ENCODE measurements around the gene KIDINS220.

DNA sequence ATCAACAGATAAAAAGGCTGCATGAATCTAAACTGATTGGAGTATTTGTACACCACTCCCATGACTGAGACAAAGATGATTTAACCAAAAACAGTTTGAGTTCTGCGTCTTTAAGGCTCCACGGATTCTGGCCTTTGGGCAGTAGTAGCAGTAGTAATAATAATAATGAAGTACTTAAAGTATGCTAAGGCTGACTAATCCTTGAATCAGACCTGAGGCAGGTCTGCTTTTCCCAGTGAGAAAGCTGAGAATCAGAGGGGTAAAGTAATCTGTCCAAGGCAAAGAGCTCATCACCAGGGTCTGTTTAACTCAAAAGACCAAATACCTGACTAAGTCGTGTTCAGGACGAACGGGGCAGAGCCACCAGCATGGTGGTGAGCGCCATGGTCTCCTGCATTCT is 94.2 kb downstream of the KIDINS220 start:
- TF ChIP-seq, protein P1, sequence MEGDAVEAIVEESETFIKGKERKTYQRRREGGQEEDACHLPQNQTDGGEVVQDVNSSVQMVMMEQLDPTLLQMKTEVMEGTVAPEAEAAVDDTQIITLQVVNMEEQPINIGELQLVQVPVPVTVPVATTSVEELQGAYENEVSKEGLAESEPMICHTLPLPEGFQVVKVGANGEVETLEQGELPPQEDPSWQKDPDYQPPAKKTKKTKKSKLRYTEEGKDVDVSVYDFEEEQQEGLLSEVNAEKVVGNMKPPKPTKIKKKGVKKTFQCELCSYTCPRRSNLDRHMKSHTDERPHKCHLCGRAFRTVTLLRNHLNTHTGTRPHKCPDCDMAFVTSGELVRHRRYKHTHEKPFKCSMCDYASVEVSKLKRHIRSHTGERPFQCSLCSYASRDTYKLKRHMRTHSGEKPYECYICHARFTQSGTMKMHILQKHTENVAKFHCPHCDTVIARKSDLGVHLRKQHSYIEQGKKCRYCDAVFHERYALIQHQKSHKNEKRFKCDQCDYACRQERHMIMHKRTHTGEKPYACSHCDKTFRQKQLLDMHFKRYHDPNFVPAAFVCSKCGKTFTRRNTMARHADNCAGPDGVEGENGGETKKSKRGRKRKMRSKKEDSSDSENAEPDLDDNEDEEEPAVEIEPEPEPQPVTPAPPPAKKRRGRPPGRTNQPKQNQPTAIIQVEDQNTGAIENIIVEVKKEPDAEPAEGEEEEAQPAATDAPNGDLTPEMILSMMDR (IDR thresholded peaks at IDR 0.05 in 2 of 3, conservative IDR thresholded peaks at IDR 0.05 in 1 of 3; ENCODE audit: borderline replicate concordance in 1 of 3, insufficient read depth in 1 of 3, low read depth in 2 of 3, low read length in 2 of 3), result no peak
- TF ChIP-seq POLR2A (IDR thresholded peaks at IDR 0.05; ENCODE audit: borderline replicate concordance, extremely low read depth, insufficient read depth, insufficient read length) (no peak), EZH2 (IDR thresholded peaks at IDR 0.05) (no peak), SRF (IDR thresholded peaks at IDR 0.05; ENCODE audit: low read depth) (no peak), YY1 (IDR thresholded peaks at IDR 0.05; ENCODE audit: extremely low read depth, insufficient replicate concordance, low read depth, low read length) (no peak), SP1 (IDR thresholded peaks at IDR 0.05; ENCODE audit: low read depth) (no peak), JUND (IDR thresholded peaks at IDR 0.05) (no peak)
- TF ChIP-seq, protein P2, sequence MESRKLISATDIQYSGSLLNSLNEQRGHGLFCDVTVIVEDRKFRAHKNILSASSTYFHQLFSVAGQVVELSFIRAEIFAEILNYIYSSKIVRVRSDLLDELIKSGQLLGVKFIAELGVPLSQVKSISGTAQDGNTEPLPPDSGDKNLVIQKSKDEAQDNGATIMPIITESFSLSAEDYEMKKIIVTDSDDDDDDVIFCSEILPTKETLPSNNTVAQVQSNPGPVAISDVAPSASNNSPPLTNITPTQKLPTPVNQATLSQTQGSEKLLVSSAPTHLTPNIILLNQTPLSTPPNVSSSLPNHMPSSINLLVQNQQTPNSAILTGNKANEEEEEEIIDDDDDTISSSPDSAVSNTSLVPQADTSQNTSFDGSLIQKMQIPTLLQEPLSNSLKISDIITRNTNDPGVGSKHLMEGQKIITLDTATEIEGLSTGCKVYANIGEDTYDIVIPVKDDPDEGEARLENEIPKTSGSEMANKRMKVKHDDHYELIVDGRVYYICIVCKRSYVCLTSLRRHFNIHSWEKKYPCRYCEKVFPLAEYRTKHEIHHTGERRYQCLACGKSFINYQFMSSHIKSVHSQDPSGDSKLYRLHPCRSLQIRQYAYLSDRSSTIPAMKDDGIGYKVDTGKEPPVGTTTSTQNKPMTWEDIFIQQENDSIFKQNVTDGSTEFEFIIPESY (IDR thresholded peaks at IDR 0.05; ENCODE audit: extremely low read depth, insufficient replicate concordance, low read length), result no peak
- TF ChIP-seq, protein P3, sequence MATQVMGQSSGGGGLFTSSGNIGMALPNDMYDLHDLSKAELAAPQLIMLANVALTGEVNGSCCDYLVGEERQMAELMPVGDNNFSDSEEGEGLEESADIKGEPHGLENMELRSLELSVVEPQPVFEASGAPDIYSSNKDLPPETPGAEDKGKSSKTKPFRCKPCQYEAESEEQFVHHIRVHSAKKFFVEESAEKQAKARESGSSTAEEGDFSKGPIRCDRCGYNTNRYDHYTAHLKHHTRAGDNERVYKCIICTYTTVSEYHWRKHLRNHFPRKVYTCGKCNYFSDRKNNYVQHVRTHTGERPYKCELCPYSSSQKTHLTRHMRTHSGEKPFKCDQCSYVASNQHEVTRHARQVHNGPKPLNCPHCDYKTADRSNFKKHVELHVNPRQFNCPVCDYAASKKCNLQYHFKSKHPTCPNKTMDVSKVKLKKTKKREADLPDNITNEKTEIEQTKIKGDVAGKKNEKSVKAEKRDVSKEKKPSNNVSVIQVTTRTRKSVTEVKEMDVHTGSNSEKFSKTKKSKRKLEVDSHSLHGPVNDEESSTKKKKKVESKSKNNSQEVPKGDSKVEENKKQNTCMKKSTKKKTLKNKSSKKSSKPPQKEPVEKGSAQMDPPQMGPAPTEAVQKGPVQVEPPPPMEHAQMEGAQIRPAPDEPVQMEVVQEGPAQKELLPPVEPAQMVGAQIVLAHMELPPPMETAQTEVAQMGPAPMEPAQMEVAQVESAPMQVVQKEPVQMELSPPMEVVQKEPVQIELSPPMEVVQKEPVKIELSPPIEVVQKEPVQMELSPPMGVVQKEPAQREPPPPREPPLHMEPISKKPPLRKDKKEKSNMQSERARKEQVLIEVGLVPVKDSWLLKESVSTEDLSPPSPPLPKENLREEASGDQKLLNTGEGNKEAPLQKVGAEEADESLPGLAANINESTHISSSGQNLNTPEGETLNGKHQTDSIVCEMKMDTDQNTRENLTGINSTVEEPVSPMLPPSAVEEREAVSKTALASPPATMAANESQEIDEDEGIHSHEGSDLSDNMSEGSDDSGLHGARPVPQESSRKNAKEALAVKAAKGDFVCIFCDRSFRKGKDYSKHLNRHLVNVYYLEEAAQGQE (IDR thresholded peaks at IDR 0.05; ENCODE audit: low read depth), result no peak
